Measurements from ENCODE around the gene TBX3.

TBX3 gene

DNA sequence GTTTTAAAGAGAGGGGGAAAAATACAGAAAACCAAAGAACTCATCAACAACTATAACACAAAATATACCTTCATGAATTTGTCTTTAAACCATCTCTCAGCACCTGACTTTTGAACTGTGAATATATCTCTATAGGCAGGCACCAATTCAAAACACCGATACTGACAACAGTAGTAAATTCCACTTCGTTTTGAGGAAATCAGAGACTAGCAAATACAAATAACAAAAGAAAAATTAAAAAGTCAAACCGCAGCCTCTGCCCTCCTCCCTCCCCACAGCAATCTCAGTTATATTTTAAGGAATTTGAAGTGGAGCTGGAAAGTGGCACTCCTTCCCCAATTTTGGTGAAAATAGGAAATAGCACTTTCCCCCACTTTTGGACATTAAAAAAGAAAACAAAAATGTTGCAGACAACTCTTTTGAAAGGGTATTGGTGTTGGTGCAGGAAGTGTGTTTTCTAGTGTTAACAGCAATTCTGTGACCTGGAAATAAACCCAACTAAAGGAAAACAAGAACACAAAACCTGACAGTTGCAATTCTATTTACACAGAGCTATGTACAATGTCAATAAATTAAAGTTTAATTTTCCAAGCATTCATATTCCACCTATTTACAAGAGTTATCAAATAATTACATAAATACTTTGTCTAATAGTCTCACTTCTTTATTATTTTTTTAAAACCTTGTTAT is 13.5 kb downstream of the TBX3 start:
- no peak for TF ChIP-seq GATA3 (IDR thresholded peaks at IDR 0.05; ENCODE audit: low read depth, low read length)
- no peak for TF ChIP-seq GATA2 (IDR thresholded peaks at IDR 0.05; ENCODE audit: low read depth, low read length)

DNA sequence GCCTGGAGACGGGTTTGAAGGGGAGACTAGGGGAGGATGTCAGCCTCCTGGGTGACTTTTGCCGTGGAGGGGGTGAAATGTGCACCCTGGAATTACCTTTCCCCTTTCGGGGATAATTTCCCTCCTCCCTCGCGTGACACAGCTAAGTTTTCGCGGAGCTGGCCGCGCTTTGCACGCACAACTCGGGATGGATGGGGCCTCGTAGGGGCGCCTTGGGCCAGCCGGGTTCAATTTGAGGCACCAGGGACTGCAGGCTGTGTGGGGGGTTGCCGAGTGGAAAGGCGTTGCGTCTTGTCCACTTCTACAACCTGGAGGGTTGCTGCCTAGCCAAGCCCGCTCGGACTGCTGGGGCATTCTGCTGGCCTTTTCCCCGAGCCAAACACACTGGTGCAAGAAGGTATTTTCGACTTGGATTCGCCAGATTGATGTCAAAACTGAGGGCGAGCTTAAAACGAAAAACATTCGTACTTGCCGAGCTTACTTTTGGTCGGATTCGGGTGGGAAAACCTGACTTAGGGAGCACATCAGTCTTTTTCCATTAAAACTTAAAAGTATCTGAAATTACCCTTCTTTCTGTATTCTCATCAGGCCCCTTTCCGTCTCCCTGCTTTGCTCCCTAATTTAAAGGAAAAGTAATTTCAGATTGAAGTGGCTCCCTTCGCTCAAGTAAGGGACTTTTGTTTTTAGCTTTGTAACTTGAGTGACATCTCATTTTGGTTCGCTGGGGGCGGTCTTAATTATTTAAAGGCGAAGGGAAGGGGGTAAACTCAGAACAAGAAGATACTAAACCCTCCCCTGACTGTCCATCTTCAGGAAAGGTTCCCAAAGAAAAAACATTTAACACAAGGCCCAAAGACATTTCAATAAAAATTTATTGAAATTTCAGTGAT is 14.3 kb downstream of the TBX3 start:
- TF ChIP-seq GATA2 (IDR thresholded peaks at IDR 0.05; ENCODE audit: low read depth, low read length) (no peak), GATA3 (IDR thresholded peaks at IDR 0.05; ENCODE audit: low read depth, low read length) (no peak)

GRCh38 chr12:114668886-114669288 is 15.1 kb downstream of the TBX3 start:
- no peak for TF ChIP-seq GATA3 (IDR thresholded peaks at IDR 0.05; ENCODE audit: low read depth, low read length)
- TF ChIP-seq GATA2 (IDR thresholded peaks at IDR 0.05; ENCODE audit: low read depth, low read length): no peak

- TF ChIP-seq GATA3 (IDR thresholded peaks at IDR 0.05; ENCODE audit: low read depth, low read length): no peak
- TF ChIP-seq GATA2 (IDR thresholded peaks at IDR 0.05; ENCODE audit: low read depth, low read length): no peak; the same call in 1 of the 2 replicates
Observed at GRCh38 chr12:114668151-114668885, 15.7 kb downstream of the TBX3 start.

DNA sequence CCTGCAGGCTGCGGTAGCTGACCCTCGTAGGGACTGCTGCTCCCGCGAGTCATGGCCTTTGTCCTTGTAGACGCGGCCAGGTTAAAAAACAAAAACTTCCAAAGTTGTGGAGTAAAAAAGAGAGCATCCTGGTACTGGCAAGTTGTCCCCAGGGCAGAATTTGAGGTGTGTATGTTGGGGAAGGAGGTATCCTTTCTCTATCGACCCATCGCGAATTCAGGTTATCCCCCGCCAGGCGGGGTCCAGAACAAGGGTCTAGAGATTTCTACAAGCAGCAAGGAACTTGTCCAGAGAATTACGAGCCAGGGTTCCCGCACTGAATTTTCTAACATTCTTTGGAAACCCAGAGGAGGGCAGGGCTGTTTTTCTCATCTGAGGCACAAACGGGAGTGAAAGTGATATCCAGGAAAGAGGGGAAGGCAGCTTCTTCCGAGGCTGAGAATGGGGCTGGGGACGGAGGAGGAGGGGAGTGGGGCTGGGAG is 16.3 kb downstream of the TBX3 start:
- TF ChIP-seq GATA3 (IDR thresholded peaks at IDR 0.05; ENCODE audit: low read depth, low read length) (no peak), GATA2 (IDR thresholded peaks at IDR 0.05; ENCODE audit: low read depth, low read length) (no peak)

GRCh38 chr12:114666746-114667668 is 17.0 kb downstream of the TBX3 start:
- TF ChIP-seq GATA3 (IDR thresholded peaks at IDR 0.05; ENCODE audit: low read depth, low read length) (no peak), GATA2 (IDR thresholded peaks at IDR 0.05; ENCODE audit: low read depth, low read length) (no peak)

- no peak for TF ChIP-seq GATA2 (IDR thresholded peaks at IDR 0.05; ENCODE audit: low read depth, low read length)
- no peak for TF ChIP-seq GATA3 (IDR thresholded peaks at IDR 0.05; ENCODE audit: low read depth, low read length)
Observed at GRCh38 chr12:114665411-114666260, 18.3 kb downstream of the TBX3 start.

- TF ChIP-seq GATA2 (IDR thresholded peaks at IDR 0.05; ENCODE audit: low read depth, low read length) (no peak), GATA3 (IDR thresholded peaks at IDR 0.05; ENCODE audit: low read depth, low read length) (no peak)
Observed at GRCh38 chr12:114664651-114665320, 19.2 kb downstream of the TBX3 start.

- TF ChIP-seq GATA3 (IDR thresholded peaks at IDR 0.05; ENCODE audit: low read depth, low read length) (no peak), GATA2 (IDR thresholded peaks at IDR 0.05; ENCODE audit: low read depth, low read length) (no peak)
Observed at GRCh38 chr12:114662512-114663177, 21.3 kb downstream of the TBX3 start.

- TF ChIP-seq GATA2 (IDR thresholded peaks at IDR 0.05; ENCODE audit: low read depth, low read length): no peak
- no peak for TF ChIP-seq GATA3 (IDR thresholded peaks at IDR 0.05; ENCODE audit: low read depth, low read length)
Observed at GRCh38 chr12:114661245-114661644, 22.7 kb downstream of the TBX3 start.

DNA sequence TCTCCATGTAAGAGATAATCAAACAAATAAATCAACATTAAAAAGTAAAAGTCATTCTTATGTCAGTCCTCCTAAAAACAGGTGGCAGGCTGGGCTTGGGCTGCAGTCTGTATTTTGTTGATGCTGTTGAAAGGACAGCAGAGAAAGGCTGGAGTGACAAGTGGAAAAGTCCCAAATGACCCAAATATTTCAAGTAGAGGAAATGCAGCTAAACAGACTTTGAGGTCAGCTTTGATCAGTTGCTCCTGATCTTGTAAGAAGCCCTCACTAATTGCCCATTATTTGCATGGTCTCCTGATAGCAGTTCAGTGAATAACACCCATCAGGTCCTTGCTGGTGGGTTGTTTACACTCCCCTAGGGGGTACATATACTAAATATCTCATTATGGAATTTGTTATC is 24.9 kb downstream of the TBX3 start:
- TF ChIP-seq GATA3 (IDR thresholded peaks at IDR 0.05; ENCODE audit: low read depth, low read length) (no peak), GATA2 (IDR thresholded peaks at IDR 0.05; ENCODE audit: low read depth, low read length) (no peak)

All from SH-SY5Y (cell line).